Stimulated activated CD4-positive, alpha-beta T cell treated with anti-CD3 and anti-CD28 coated beads, Interleukin-12 subunit alpha, Interleukin-12 subunit beta, amount 100 ng/mL, for 48 hours (primary cell): ENCODE results near the gene CCDC78.
A peak's percentile ranks its signal among the peaks of the same experiment; 100 is the strongest.

Source experiments
- DNase-seq, 3 donors: peaks; one replicate each; pipeline ENCODE4 v3.0.0-alpha.2; 2020; ENCODE audit warnings: low read depth in 2 of 3, low spot score in 1 of 3

The CCDC78 gene

DNA sequence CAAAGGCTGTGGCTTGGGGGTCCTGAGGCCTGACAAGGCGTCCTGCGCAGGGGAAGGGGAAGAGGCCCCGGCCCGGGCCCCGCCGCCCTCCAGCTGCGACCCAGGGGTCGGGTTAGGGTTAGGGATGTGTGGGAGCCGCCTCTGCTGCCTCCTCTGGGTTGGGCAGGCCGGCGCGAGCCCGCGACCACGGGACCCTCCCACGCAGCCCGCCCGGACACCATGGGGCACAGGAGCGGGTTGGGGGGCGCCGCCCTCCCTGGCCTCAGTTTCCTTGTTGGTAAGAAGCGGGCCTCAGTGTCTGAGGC, 14.2 kb upstream of the CCDC78 start:
- DNase-seq: no peak

DNA sequence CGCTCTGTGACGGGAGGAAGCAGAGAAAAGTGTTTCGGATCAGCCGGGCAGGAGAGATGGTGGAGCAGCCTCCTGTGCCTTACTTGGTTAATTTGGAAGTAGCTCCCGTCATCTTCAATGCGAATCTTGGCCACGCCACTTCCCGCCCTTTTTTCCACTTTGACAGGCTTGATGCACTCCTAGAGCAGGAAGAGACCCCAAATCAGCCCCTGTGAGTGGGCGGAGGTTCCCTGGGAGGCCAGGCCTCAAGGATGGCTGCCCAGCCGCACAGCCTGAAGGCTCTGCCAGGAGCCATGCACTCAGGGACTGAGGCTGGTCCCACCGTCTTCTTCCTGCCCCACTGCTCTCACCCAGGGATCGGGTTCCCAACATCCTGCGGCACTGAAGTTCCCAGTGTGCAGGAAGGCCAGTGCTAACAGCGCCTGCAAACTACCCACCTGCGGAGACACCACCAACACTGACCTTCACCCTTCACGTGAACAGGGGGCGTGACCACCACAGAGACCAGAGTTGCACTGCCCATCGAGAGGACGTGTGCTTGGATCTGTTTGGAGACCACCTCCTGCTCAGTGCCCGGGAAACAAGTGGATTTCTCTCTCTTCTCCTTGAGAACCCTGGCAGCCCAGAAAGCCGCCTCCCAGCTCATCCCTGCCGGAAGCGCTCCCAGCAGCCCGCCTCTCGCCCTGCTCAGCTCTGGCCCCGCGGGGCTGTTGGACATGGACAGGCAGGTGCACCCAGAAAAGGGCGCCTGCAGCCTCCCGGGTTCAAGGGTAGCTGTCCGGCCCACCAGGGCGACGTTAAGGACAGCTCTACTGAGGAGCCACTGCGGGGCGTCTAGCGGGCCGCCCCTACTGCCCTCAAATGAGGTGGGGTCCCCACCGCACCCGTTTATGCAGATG, 13.6 kb upstream of the CCDC78 start:
- DNase-seq: no peak

- no peak for DNase-seq
These were observed 10.8 kb upstream of the CCDC78 start for GRCh38 chr16:736936-737481.

DNA sequence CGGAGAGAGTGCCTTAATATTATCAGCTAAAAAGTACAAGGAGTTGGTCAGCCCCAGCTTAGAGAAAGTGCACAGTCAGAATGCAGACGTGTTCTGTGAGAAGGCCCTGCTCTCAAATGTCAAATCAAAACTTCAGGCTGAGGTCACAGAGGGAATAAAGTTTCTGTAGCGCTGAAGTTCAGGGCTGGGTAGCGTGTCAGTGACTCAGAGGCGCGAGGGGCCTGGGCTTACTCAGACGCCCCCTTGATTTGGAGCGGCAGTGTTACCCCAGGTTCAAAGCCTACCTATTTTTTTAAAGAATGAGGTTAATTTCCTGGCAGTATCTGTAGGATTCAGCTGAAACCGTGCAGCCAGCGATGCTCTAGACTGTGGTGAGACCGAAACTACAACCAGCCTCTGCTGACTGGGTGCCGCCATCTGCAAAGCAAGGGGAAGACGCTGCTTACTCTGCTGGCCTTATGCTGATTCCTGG, 9.8 kb upstream of the CCDC78 start:
- DNase-seq: peak; percentile 59 to 74 (median 60)

GRCh38 chr16:734981-735881, 9.0 kb upstream of the CCDC78 start:
- no peak for DNase-seq

- no peak for DNase-seq
These were observed 8.2 kb upstream of the CCDC78 start for GRCh38 chr16:734208-734980.

GRCh38 chr16:733382-734207, 7.4 kb upstream of the CCDC78 start:
- no peak for DNase-seq

GRCh38 chr16:732936-733335, 6.7 kb upstream of the CCDC78 start:
- DNase-seq: no peak

DNA sequence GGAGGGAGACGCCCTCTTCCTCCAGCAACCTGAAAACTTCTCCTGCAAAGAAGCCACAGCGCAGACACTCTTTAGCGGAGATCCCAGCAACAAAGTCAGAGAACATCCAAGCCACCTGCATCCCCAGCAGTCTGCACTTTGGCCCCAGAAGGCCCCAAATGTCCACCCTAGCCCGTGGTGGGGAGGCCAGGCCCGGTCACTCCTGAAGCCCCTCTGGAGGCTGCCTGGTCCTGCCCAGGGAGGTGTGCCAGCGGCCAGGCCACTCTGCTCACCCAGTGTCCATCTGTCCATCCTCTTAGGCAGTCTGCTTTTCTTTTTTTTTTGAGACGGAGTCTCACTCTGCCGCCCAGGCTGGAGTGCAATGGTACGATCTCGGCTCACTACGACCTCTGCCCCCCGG, 6.1 kb upstream of the CCDC78 start:
- no peak for DNase-seq

DNA sequence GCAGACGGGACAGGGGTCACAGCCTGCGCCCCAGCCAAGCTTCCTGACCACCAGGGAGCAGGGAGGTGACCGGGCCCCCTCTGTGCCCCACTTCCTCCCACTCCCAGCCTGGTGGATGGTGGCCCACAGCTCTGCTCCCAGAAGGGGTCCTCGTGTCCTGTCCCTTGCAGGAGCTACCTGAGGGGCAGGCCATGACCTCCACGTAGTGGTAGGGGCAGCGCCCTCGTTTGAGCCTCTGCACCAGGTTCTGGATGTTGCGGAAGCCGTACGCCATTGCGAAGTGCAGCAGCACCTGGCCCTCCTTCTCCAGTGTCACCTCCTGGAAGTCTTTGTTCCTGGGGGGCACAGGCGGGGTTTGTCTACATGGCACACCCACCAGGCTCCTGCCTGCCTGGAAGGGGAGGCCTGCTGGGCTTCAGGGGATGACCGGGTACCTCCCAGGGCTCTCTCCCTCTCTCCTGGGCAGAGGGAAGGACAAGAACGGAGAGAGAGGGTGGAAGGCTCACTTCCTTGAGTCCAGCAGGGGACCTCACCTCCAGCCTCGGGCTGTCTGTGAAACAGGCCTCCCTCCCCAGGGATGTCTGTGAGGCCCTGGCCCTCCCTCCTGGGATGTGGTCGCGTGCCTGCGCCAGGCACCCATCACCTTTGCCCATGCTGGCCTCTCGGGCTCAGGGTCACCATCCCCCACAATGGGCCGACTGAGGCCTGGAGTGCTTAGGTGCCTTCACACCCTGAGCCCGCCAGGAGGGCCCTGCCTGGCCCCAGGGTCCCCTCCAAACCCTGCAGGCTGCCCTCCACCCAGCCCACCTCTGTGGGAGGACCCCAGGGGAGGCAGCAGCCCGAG, 4.6 kb upstream of the CCDC78 start:
- DNase-seq: no peak

GRCh38 chr16:729768-730665, 3.8 kb upstream of the CCDC78 start:
- no peak for DNase-seq

DNA sequence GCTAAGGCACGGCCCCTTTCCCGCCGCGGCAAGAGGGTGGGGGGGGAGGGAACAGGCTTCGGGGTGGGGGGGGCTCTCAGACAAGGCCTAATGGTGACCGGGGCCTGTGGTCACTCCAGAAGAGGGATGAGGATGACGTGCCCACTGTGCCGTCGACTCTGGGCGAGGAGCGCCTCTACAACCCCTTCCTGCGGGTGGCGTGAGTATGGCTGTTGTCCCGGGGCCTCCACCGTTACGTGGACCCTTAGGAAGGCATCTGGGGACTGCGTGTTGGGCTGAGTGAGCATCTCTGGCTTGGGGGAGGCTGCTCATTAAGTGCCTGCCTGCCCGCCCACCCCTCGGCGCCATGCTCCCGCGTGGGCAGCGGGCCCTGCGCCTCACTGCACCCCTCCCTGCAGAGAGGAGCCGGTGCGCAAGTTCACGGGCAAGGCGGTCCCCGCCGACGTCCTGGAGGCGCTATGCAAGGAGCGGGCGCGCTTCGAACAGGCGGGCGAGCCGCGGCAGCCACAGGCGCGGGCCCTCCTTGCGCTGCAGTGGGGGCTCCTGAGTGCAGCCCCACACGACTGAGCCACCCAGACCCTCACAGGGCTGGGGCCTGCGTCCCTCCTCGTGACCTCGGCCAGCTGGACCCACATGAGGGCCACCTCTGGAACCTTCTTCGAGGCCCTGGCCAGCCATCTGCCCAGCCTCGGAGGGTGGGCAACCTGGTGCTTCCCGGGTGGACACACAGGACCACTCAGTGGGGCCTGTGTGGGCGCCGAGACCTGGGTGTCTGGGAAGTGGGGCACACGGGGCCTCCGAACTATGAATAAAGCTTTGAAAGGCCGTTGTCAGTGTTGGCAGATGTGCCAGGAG, 2.9 kb upstream of the CCDC78 start:
- DNase-seq: no peak

DNA sequence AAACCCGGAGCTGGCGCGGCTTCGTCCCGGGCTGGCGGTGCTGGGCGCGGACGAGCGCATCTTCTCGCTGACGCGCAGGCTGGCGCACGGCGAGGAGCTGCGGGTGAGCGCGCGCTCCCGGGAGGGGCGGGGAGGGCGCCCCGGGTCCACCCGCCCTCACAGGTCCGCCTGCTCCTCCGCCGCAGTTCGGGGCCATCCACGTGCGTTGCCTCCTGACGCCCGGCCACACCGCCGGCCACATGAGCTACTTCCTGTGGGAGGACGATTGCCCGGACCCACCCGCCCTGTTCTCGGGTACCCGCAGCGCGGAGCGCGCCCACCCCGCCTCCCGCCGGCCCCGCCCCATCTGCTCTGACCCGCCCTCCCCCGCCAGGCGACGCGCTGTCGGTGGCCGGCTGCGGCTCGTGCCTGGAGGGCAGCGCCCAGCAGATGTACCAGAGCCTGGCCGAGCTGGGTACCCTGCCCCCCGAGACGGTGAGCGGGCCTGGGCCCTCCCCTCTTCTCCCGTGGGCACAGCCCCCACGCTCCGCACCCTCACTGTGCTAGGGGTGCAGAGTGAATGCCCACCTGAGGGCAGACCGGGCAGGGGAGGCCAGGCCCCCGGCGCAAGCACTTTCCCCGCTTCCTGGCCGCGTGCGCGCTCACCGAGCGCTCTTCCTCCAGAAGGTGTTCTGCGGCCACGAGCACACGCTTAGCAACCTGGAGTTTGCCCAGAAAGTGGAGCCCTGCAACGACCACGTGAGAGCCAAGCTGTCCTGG, 2.1 kb upstream of the CCDC78 start:
- peak in 1 of 3 donors; percentile 56 for DNase-seq

GRCh38 chr16:727291-727977, 1.2 kb upstream of the CCDC78 start:
- no peak for DNase-seq

DNA sequence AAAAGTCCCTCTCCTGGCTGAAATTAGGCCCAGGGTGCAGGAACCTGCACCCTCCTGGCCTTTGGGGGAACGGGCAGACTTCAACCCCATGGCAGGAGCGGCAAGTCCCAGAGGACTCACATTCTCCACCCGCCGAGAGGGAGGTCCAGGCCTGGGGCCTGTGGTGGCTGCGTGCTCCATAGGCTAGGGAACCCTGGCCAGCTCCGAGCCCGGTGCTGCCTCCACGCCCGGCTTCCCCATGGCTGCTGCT, 130 bp downstream of the CCDC78 start:
- no peak for DNase-seq

DNA sequence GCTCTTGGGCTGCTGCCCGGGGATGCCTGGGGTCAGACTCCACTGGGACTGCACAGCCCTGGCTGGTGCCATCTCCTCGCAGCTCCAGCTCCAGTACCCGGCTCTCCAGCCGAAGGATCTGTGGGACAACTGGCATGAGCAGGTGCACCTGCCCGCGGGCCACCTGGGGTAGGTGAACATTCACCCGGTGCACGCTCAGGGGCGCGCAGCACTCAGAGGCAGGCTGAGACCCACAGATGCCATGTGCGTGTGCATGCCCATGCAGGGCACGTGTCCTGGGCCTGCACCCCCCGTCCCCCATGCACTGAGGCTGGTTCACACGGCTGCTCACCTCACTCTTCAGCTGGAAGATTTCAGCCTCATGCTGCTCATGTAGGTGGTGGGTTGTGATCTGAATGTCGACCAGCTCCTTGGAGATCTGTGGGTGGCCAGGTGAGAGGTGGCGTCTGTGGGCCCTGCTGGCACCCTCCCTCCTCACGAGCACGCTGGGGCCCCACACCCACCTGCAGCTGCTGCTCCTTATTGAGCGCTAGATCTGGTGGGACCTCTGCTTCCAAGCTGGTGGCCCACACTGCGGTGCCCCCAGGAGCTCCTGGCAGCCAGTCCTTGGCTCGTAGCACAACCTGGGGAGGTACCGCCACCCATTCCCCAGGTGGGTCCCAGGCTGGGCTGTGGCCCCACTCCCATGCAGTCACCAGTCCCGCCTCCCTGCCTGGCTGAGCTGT, 618 bp downstream of the CCDC78 start:
- DNase-seq: no peak
